Astrocyte of the spinal cord (primary cell): Measurements from ENCODE around the gene UNK.

Experiments used
- DNase-seq: peaks from one replicate; pipeline ENCODE4 v3.0.0; 2011; ENCODE audit warnings: low read depth, low spot score
- H3K4me3 ChIP-seq: 2 replicates; pipeline ENCODE4 v1.5.1; 2011; ENCODE audit warnings: low read depth, mild to moderate bottlenecking, low read length, moderate library complexity
- CTCF ChIP-seq: IDR thresholded peaks from 2 replicates; pipeline ENCODE4 v1.5.1; 2012; ENCODE audit warnings: low read depth, mild to moderate bottlenecking, low read length, inconsistent platforms
- in situ Hi-C: cut with HindIII; loops from 2 replicates; pipeline ENCODE4 v1.10.0; 2017; ENCODE audit warnings: low sequenced_read_pairs

Gene UNK

GRCh38 chr17:75821552-75821951 is 36.9 kb downstream of the UNK start:
- no peak for TF ChIP-seq CTCF
- no peak for DNase-seq
- no peak overlapping the region for H3K4me3 ChIP-seq
- in situ Hi-C loops: no loop called here

GRCh38 chr17:75822119-75822799 is 37.7 kb downstream of the UNK start:
- in situ Hi-C loops: no loop called here
- H3K4me3 ChIP-seq: no peak overlapping the region
- no peak for TF ChIP-seq CTCF
- no peak for DNase-seq

GRCh38 chr17:75822800-75823166 is 38.2 kb downstream of the UNK start:
- no peak for DNase-seq
- in situ Hi-C loops: no loop called here
- H3K4me3 ChIP-seq: no peak overlapping the region
- TF ChIP-seq CTCF: no peak

GRCh38 chr17:75823257-75824041 is 38.8 kb downstream of the UNK start:
- in situ Hi-C loops: no loop called here
- no peak for TF ChIP-seq CTCF
- no peak for DNase-seq
- H3K4me3 ChIP-seq: no peak overlapping the region

GRCh38 chr17:75824050-75824552 is 39.5 kb downstream of the UNK start:
- H3K4me3 ChIP-seq: no peak overlapping the region
- no peak for DNase-seq
- in situ Hi-C loops: no loop called here
- TF ChIP-seq CTCF: no peak

GRCh38 chr17:75824666-75825065 is 40.1 kb downstream of the UNK start:
- in situ Hi-C loops: no loop called here
- no peak for DNase-seq
- no peak overlapping the region for H3K4me3 ChIP-seq
- no peak for TF ChIP-seq CTCF
